Measurements from ENCODE around the gene PARD3B.

Gene PARD3B, protein sequence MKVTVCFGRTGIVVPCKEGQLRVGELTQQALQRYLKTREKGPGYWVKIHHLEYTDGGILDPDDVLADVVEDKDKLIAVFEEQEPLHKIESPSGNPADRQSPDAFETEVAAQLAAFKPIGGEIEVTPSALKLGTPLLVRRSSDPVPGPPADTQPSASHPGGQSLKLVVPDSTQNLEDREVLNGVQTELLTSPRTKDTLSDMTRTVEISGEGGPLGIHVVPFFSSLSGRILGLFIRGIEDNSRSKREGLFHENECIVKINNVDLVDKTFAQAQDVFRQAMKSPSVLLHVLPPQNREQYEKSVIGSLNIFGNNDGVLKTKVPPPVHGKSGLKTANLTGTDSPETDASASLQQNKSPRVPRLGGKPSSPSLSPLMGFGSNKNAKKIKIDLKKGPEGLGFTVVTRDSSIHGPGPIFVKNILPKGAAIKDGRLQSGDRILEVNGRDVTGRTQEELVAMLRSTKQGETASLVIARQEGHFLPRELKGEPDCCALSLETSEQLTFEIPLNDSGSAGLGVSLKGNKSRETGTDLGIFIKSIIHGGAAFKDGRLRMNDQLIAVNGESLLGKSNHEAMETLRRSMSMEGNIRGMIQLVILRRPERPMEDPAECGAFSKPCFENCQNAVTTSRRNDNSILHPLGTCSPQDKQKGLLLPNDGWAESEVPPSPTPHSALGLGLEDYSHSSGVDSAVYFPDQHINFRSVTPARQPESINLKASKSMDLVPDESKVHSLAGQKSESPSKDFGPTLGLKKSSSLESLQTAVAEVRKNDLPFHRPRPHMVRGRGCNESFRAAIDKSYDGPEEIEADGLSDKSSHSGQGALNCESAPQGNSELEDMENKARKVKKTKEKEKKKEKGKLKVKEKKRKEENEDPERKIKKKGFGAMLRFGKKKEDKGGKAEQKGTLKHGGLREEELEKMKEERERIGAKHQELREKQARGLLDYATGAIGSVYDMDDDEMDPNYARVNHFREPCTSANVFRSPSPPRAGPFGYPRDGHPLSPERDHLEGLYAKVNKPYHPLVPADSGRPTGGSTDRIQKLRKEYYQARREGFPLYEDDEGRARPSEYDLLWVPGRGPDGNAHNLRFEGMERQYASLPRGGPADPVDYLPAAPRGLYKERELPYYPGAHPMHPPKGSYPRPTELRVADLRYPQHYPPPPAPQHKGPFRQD (N-terminal part only)

DNA sequence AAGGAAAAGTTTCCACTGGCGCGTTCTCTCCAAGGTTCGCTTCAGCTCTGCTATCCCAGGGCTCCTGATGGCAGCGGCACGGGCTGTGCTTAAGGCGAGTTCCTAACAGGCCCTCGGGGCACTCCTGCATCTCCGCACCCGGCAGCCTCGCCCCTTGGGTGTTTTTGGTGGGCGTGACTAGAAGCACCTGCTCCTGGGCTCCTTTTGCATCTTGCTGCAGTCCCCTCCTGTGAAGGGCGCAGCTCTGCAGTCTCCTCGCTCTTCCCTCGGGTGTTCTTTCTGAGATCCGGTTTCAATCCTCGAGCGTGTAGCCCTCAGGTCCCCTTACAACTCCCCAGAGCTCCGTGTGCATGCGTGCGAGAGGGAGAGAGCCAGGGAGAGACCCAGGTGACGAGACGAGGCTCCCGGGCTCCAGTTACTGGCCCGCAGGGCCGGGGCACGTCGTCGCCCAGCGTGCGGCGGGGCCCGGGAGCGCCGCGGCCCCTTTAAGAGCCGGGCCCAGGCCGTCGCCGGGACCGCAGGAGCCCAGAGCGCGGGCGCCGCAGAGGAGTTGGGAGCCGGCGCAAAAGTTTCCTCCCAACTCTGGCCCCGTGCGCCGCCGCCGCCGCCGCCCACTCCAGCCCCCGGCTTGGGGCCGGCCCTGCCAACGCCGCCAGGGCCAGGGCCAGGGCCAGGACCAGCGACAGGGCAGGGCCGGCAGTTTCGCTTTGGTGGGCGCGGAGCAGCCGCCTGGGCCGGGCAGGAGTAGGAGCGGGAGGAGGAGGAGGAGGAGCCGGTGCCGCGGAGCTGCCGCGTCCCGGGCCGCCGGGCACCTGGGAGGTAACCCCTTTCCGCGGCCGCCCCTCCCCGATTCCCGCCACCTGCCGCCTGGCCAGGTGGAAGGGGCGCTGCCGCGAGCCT, at the start of gene PARD3B:
TSS of gene PARD3B (plus strand) at position 515 of the 900 bp plus-strand sequence. CDS start 525 bp downstream, outside the sequence.
- peak in 1 of 2 donors; percentile 6 for DNase-seq (ENCODE audit: low read depth in 1 of 2, low spot score in 1 of 2)

DNA sequence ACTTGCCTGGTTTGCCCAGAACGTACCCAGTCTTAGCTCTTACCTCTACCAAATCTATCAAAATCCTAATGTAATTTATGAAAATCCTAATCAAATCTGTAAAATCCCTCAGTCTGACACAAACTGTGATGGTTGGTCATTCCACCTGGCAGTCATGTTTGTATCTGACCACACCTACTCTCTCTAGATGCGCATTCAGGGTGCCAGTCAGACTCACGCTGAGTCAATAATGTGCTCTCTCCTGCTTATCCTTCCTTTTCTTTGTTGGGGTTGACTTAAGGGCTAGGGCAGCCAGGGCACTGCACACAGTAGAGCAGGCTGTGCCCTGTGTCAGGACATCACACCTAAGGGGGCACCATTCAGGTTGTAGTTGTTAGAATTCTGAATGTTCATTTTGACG, 48.5 kb upstream of the PARD3B start:
- no peak for DNase-seq (ENCODE audit: low read depth in 1 of 2, low spot score in 1 of 2)

DNA sequence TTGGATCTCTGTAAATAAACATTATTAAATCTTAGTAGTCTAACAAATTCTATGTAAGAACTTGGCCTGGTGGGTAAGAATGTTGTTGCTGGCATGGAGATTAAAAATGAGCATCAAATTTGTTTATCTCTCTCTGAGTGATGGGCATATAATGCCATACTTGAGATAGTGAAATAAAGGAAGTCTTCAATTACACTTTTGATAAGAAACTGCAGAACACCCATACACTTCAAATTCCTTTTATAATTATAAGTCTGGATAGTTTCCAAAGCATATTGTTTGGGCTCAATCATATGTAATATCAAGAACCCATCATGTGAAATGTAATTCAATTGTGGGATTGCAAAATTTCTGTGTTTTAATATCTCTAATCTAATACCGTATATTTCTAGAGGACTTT, 47.4 kb upstream of the PARD3B start:
- no peak for DNase-seq (ENCODE audit: low read depth in 1 of 2, low spot score in 1 of 2)

DNA sequence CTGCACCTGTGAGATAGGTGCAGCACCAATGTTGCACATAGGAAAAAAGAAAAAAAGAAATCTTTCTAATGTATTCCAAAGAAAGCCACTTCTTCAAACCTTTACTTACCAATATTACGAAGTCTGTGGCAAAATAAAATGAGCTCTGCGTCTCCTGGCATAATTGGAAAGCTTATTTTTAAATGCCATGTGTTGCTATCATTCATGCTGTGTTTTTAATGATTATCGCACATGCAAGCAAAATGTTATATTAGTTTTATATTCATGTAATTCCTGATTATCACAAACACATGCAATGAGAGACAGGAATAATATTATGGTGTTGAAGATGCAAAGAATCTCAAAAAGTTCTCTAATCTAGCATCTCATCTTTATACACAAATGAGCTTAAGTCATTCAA, 47.0 kb upstream of the PARD3B start:
- no peak for DNase-seq (ENCODE audit: low read depth in 1 of 2, low spot score in 1 of 2)

DNA sequence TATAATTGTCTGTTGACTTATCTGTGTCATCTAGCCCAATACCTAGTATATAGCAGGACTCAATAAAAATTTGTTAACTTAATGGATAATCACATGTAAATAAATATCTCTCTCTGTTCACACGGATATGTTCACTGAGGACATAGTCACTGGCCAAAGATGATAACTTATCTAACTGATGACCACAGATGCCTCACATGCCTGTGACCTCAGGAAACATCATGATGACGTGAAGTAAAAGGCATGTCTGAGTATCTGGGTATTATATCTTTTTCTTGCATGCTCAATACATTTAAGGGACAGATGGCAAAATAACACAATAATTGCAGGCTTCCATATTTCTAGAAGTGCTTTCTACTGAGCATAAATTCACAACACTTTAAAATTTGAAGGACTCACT, 41.4 kb upstream of the PARD3B start:
- DNase-seq (ENCODE audit: low read depth in 1 of 2, low spot score in 1 of 2), result no peak

DNA sequence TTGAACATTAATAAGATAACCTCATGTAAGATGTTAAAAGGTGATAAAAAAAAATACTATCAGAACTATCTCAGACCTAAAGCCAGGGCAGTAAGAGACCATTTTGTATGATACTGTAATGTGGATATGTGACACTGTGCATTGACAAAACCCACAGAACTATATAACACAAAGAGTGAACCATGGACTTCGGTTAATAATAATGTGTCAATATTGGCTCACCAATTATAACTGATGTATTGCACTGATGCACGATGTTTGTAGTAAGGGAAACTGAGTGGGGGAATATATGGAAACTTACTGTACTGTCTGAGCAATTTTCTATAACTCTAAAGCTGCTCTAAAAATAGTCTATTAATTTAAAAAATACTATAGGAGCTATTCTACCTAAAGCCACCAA, 40.7 kb upstream of the PARD3B start:
- DNase-seq (ENCODE audit: low read depth in 1 of 2, low spot score in 1 of 2), result no peak

DNA sequence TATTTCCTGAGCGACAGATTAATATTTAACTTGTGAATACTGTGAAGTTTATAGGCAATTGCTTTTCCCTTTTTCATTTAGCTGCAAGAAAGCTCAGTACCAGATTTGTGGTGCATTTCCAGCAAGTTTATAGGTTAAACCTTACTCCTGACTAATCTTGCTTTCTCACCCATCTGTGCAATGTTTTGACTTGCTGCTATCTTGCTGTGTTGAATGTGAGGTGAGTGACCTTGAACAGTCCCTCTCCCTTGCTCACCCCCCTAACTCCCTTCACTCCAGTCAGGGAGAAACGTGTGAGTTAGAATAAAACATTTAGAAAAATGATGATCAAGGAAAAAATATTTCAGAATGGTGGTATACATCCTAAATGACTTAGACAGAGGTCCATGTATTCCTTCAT, 39.8 kb upstream of the PARD3B start:
- DNase-seq (ENCODE audit: low read depth in 1 of 2, low spot score in 1 of 2), result no peak

DNA sequence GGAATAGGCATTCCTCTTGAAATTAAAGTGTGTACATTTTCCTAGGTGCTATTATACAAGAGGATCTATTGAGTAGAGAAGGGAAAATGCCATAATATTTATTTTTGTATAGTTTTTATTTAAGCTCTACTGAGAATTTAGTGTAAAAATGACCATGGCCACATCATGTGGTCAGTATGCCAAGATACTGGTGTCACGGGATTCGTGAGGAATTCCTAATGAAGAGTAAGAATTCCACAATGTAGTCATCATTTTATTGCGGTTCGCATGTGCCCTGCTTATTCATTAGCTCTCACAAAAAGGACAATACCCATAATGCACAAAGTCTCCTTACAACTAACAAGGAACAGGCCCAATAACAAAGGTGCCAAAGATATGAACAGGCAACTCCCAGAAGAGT, 39.3 kb upstream of the PARD3B start:
- DNase-seq (ENCODE audit: low read depth in 1 of 2, low spot score in 1 of 2), result no peak

DNA sequence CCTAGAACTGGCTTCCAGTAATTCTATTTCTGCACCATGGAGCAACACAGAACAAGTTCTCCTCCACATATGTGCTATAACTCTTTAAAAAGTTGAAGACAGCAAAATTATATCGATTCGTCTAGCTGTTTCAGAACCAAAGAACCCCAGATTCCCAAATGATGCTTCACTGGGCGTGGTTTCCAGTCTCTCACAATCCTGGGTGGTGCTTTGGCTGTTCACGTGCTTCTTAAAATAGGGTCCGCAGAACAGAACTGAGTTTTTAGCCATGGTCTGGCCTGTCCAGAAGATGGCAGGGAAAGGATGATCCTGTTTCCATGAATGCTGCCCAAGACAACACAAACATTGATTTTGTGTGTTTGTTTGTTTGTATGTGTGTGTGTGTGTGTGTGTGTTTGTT, 37.6 kb upstream of the PARD3B start:
- DNase-seq (ENCODE audit: low read depth in 1 of 2, low spot score in 1 of 2), result no peak

DNA sequence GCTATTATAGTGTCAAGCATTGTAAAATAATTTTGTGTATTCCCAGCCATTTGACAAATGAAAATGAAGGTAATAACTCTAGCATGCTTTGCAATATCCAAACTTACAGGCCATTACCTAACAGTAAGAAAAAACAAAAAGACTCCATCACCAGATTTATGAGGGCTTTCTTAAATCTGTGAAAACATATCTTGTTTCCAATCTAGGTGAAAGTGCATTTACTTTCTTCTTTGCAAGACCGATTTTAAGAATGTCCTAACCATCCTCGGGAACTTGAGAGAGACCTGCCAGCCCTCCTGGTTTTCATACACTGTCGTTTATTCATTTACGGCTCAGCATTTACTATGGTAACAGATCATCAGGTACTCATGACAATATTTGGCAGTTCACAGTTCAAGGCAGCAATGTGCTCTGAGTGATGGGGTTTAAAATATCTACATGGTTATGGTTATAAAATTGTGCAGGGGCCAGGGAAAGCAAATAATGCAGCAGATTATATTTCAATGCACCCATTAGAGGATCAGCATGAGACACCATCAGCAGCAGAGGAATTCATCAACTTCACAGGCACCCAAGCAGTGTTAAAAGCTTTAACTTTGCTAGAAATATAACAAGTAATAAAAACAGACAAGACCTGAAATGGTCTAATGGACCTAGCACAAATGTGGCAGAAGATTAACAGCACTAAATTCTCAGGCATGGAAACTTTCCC, 34.4 kb upstream of the PARD3B start:
- no peak for DNase-seq (ENCODE audit: low read depth in 1 of 2, low spot score in 1 of 2)

DNA sequence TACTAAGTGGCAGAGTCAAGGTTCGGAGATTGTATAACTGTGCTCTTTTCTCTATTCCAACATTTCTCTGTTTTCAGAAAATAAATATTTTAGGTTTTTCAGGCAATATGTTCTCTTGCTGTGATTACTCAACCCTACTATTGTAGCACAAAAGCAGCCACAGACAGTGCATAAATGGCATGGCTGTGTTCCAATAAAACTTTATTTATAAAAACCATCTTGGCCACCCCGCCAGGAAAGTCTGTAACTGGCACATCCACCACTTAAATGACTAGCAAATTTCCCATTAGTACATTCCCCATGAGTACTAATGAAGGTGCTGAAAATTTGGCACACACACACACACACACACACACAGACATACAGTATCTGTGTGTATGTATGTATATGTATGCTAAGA, 30.8 kb upstream of the PARD3B start:
- DNase-seq (ENCODE audit: low read depth in 1 of 2, low spot score in 1 of 2), result no peak

DNA sequence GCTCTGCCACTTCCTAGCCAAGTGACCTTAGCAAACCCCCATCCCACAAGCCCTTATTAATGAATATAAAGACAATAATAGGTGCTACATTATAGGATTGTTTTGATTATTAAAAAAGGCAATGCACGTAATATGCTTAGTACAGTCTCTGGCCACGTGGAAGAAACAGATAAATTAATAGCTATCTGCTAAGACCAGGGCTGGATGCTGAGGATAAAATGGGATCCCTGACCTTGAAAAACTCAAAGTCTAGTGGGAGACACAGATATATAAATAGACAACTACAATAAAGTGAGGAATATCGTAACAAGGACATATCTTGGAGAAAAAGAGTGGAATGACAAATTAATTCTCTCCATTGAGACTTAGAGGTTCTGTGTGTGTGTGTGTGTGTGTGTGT, 29.9 kb upstream of the PARD3B start:
- DNase-seq (ENCODE audit: low read depth in 1 of 2, low spot score in 1 of 2), result no peak

DNA sequence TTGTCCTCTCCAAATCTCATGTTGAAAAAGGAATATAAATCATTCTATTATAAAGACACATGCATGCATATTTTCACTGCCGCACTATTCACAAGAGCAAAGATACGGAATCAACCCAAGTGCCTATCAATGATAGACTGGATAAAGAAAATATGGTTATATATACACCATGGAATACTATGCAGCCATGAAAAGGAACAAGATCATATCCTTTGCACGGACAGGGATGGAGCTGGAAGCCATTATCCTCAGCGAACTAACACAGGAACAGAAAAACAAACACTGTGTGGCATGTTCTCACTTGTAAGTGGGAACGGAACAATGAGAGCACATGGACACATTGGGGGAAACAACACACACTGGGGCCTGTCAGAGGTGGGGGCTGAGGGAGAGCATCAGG, 28.1 kb upstream of the PARD3B start:
- DNase-seq (ENCODE audit: low read depth in 1 of 2, low spot score in 1 of 2), result no peak

DNA sequence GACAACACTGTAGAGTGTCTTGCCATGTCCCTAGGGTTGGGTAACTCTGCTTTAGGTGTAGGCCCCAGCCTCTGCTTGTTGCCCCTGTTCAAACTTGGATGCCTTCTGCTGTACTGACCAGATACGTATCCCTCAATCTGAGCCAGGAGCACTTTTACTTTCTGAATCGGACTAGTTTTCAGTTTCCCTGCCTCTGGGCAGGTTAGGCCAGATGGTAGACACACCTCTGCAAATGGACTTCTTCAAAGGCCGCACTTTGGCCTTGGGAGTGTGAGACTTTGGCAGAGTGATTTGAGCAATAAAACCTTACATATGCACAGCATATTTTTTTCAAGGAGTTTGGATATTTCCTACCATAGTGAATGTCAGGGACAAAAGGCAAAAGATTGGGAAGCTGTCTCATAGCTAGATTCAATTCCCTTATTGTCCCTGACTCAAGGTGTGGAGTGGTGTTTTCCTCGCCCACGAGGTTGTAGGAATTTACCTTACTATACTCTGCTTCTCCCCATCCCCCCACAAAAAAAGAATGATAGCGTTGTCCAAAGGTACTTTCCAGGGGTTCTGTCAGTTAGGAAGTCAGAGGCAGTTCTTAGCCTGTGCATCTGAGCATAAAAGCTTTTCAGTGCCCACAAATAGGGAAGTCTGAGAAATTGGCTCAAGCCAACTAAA, 15.3 kb upstream of the PARD3B start:
- DNase-seq (ENCODE audit: low read depth in 1 of 2, low spot score in 1 of 2), result no peak

DNA sequence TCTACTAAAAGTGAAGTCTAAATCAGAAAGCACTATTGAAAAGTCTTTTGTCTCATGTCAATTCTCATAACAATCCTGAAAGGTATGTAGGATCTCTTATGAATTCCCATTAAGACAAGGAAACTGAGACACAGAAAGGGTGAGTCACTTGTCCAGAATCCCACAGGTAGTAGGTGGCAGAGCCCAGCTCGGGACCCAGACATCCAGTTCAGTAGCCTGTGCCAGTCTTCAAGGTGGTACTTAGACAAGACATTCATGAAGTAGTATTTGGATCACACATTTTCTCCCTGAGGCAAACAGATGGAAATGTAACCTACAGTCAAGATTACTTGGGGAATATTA, 14.8 kb upstream of the PARD3B start:
- no peak for DNase-seq (ENCODE audit: low read depth in 1 of 2, low spot score in 1 of 2)

DNA sequence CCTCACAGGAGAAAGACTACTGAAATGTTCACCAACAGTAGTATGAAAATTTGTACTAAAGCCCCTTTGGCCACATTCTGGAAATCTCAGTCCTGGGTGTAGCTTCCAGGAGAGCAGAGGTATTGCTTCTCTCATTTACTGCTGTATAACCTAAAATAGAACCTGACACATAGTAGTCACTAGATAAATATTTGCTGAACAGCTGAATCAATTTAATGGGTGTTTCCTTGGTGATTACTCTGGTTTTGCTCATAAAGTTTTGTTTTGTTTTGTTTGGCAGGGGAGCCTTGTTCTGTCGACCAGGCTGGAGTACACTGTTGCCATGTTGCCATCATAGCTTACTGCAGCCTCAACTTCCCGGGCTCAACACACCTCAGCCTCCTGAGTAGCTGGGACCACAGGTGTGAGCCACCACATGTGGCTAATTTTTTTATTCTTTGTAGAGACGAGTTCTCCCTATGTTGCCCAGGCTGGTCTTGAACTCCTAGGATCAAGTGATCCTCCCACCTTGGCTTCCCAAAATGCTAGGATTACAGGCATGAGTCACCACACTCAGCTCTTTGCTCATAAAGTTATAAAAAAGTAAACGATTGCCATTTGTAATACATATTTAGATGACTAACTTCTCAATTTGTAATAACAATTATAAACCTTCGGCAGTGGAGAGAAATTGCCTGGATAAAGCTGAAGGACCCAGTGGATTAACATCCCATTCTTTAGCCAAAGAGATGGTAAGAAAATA, 11.5 kb upstream of the PARD3B start:
- no peak for DNase-seq (ENCODE audit: low read depth in 1 of 2, low spot score in 1 of 2)

DNA sequence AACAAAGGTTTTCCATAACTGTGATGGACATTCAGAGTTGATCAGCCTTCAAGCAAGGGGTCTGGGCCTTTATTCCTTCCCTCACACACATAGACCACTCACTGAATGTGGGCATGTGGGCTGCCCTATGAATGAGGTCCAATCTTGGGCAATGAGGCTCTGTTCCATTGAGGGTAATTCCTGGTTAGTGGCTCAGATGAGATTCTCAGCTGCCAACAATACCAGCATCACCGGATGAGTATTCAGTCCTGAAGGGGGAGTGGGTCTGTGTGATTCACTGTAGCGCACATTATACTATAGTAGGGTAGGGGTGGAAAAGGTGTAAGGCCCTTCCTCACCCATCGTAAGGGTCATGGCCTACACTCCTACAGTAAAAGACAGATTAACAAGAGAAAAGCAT, 9.9 kb upstream of the PARD3B start:
- DNase-seq (ENCODE audit: low read depth in 1 of 2, low spot score in 1 of 2), result no peak

DNA sequence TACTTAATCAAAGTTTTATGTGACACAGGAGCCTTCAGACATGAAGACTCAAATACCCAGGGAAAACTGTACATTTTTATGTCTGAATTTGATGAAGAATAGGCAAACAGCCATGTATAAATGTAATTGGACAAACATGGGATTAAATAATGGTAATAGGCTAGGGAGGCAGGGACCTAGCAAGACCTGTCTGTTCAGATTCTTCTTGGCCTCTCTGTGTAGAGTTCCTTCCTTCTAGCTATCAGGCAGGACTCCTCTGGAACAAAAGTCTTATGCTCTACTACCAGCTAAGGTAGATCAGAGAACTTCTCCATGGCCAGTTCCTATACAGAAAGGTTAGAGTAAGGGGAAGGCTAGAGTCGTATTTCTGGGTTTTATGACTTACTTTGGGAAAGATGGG, 9.5 kb upstream of the PARD3B start:
- DNase-seq (ENCODE audit: low read depth in 1 of 2, low spot score in 1 of 2), result no peak
